ENCODE data around the gene TMEM38A. TPM values are rescaled to one million over a fixed set of nuclear protein-coding genes. Genes with fewer than 3 reads are reported as not detected.
A peak's percentile ranks its signal among the peaks of the same experiment; 100 is the strongest.

The TMEM38A gene
- polyA plus RNA-seq, 1 experiment, result 1.6 TPM

DNA sequence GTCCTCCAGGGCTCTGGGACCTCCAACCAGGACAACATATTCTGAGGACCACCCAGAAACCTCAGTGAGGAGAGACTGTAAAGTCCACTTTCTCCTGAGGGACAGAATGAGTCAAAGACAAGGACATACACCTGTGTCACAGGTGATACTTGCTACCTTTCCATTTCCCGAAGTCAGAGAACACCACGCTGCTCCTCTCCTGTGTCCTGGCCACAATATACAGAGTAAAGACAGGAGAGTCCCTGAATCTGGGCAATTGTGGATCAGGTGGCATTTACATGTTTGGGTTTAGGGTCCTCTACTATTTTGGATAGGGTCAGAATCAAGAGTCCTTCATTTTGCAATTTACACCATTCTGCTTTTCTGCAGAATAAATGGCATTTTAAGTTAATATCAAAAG lies 37.9 kb upstream of the TMEM38A start:
- TF ChIP-seq, protein P1, sequence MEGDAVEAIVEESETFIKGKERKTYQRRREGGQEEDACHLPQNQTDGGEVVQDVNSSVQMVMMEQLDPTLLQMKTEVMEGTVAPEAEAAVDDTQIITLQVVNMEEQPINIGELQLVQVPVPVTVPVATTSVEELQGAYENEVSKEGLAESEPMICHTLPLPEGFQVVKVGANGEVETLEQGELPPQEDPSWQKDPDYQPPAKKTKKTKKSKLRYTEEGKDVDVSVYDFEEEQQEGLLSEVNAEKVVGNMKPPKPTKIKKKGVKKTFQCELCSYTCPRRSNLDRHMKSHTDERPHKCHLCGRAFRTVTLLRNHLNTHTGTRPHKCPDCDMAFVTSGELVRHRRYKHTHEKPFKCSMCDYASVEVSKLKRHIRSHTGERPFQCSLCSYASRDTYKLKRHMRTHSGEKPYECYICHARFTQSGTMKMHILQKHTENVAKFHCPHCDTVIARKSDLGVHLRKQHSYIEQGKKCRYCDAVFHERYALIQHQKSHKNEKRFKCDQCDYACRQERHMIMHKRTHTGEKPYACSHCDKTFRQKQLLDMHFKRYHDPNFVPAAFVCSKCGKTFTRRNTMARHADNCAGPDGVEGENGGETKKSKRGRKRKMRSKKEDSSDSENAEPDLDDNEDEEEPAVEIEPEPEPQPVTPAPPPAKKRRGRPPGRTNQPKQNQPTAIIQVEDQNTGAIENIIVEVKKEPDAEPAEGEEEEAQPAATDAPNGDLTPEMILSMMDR (IDR thresholded peaks at IDR 0.05; ENCODE audit: insufficient read depth, low read depth, low read length), result no peak
- ChIA-PET CTCF (no interaction called here), POLR2A (no interaction called here)
- Histone ChIP-seq H3K27me3 (ENCODE audit: control insufficient read depth, insufficient read depth, low read length) (no peaks in the 10 kb centered on the region), H3K36me3 (ENCODE audit: control insufficient read depth, insufficient read depth, low read length) (peaks cover 2% of the 10 kb centered on the region; the same call in 1 of the 2 replicates), H3K4me3 (ENCODE audit: low read depth, low read length) (no peak overlapping the region)
- no peak for DNase-seq (ENCODE audit: low read depth)

DNA sequence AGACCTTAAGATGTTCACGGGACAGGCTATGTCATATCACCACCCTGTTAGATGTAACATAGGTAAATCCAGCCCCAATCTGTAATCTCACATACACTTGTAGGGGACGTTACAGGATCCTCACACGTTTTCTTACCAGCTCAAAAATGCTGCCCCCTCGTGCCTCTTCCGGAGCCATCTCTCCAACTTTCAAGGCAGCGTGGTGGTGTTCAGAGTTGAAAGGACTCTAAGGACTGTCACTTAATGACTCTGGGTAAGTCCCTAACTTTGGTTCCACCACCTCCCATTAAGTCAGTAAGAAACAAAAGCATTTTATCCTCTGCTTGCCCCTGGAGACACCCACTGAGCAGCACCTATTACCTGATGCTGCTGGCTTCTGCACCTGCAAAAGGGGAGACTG lies 37.4 kb upstream of the TMEM38A start:
- no peak overlapping the region for H3K4me3 ChIP-seq (ENCODE audit: low read depth, low read length)
- CTCF ChIA-PET, result no interaction called here

DNA sequence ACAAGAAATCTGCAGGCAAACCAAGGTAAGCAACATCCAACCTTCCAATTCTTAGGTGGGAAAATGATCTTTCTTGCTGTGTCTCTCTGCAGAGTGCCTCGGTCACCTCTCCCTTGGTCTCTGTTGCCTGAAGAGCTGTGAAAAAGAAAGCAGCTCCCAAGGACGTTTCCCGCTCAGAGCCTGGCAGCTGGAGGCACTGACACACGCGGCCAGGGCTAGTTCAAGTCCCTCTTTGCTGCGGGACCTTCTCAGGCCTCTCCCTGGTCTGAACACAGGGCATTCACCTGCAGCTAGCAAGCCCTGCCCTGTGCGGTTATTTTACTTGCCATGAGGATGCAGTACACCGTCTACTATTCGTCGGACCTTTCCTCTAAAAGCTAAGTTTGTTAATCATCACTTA lies 36.7 kb upstream of the TMEM38A start:
- ChIA-PET CTCF (no interaction called here), POLR2A (no interaction called here)
- no peak for DNase-seq (ENCODE audit: low read depth)
- TF ChIP-seq, protein P1 (IDR thresholded peaks at IDR 0.05; ENCODE audit: insufficient read depth, low read depth, low read length), result no peak
- H3K27me3 ChIP-seq (ENCODE audit: control insufficient read depth, insufficient read depth, low read length), result no peaks in the 10 kb centered on the region
- H3K4me3 ChIP-seq (ENCODE audit: low read depth, low read length), result no peak overlapping the region
- peaks cover 2% of the 10 kb centered on the region; the same call in 1 of the 2 replicates for H3K36me3 ChIP-seq (ENCODE audit: control insufficient read depth, insufficient read depth, low read length)

More for the DNA sequence above, 37.4 kb upstream of the TMEM38A start:
- TF ChIP-seq, protein P1 (IDR thresholded peaks at IDR 0.05; ENCODE audit: insufficient read depth, low read depth, low read length), result no peak
- POLR2A ChIA-PET, result no interaction called here
- no peaks in the 10 kb centered on the region for H3K27me3 ChIP-seq (ENCODE audit: control insufficient read depth, insufficient read depth, low read length)
- H3K36me3 ChIP-seq (ENCODE audit: control insufficient read depth, insufficient read depth, low read length), result peaks cover 2% of the 10 kb centered on the region; the same call in 1 of the 2 replicates
- DNase-seq (ENCODE audit: low read depth), result no peak

DNA sequence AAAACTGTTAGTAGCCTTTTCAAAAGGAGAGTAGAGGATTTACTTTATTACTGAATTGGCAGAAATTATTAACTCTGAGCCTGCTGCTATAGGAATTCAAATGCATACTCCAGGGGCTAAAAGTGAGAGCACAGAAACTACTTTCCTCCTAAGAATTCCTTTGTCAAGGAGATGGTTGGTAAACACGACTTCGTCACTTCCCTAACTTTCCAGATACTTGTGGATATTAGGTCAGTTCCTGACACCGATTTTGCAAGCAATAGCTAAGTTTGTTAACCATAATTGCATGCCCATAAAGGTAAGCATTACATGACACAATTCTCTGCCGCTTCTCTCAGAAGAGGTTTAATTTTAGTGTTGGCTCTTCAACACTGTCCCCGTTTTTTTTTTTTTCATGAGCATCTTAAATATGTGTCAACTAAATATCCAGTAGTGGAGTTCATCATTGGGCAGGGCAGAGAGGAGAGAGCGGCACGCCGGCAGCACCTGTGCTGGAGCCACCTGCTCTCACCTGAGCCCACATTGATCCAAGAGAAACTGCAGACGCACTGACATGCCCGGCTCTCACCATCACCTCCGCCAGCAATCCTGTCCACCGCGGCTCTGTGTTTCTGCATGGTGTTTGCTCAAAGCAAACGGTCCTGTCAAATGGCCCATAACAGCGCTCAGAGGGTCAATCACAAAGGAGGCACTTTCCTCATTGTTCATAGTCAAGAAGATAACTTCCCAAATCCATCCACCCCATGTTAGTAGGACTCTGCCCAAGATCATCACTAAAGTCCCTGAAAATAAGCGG lies 35.6 kb upstream of the TMEM38A start:
- H3K36me3 ChIP-seq (ENCODE audit: control insufficient read depth, insufficient read depth, low read length), result peaks cover 2% of the 10 kb centered on the region; the same call in 1 of the 2 replicates
- ChIA-PET CTCF (no interaction called here), POLR2A (no interaction called here)
- TF ChIP-seq, protein P1 (IDR thresholded peaks at IDR 0.05; ENCODE audit: insufficient read depth, low read depth, low read length), result no peak
- DNase-seq (ENCODE audit: low read depth), result no peak
- H3K4me3 ChIP-seq (ENCODE audit: low read depth, low read length), result no peak overlapping the region
- no peaks in the 10 kb centered on the region for H3K27me3 ChIP-seq (ENCODE audit: control insufficient read depth, insufficient read depth, low read length)

DNA sequence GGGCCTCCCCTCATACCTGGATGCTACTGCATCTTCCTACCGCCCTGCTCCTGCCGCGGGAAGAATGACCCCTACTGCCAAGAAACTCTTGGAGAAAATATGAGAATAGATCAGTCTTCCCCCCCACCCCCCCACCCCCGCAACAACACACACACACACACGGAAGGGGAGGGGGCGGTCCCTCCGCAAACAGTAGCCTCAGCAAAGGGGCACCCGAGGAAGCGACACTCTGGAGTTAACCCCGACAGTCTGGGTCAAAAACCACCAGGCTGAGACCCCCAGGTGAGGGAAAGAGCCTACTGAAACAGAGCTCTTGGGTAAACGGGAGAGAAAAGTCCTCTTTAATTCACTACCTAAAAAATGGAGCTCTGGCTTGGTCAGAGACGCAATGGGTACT lies 34.1 kb upstream of the TMEM38A start:
- TF ChIP-seq, protein P1 (IDR thresholded peaks at IDR 0.05; ENCODE audit: insufficient read depth, low read depth, low read length), result no peak
- POLR2A ChIA-PET, result no interaction called here
- no peaks in the 10 kb centered on the region for H3K27me3 ChIP-seq (ENCODE audit: control insufficient read depth, insufficient read depth, low read length)
- peaks cover 5% of the 10 kb centered on the region for H3K36me3 ChIP-seq (ENCODE audit: control insufficient read depth, insufficient read depth, low read length)
- H3K4me3 ChIP-seq (ENCODE audit: low read depth, low read length), result peak overlapping the region; percentile 98
- CTCF ChIA-PET, result no interaction called here
- DNase-seq (ENCODE audit: low read depth), result no peak
